ENCODE results near the gene AP3B1. TPM values are rescaled to one million over a fixed set of nuclear protein-coding genes. Genes with fewer than 3 reads are reported as not detected.

Gene AP3B1
- total RNA-seq, 1 donor from 2014 or later = 49.6 TPM

DNA sequence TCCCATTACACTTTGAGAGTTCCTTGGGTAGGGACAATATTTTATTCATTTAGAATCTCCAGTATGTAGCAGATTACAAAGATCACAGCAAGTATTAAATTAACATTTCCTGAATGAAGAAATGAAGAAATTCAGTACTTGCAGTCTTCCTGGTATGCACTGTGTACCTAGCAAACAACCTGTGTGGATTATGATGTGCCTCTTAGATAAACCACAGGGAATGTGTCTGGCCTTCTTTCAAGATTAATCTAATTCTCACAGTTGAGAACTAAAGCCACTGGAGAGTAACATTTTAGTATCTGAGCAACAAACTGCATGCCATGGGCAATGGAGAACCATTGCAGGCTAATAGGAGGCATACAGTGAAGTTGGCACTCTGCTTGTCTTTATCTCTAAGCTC lies 199.4 kb downstream of the AP3B1 start:
- Histone ChIP-seq H3K36me3 (peaks cover 0 to 15% of the 10 kb centered on the region in 2 donors), H3K27ac (no peak overlapping the region), H3K4me1 (no peaks in the 10 kb centered on the region), H3K27me3 (no peaks in the 10 kb centered on the region), H3K9me3 (no peaks in the 10 kb centered on the region), H3K4me3 (no peak overlapping the region)
- DNase-seq (ENCODE audit: extremely low spot score in 2 of 2) = no peak
- intact Hi-C loops (cut with DNase I) = no loop called here
- TF ChIP-seq, protein P1, sequence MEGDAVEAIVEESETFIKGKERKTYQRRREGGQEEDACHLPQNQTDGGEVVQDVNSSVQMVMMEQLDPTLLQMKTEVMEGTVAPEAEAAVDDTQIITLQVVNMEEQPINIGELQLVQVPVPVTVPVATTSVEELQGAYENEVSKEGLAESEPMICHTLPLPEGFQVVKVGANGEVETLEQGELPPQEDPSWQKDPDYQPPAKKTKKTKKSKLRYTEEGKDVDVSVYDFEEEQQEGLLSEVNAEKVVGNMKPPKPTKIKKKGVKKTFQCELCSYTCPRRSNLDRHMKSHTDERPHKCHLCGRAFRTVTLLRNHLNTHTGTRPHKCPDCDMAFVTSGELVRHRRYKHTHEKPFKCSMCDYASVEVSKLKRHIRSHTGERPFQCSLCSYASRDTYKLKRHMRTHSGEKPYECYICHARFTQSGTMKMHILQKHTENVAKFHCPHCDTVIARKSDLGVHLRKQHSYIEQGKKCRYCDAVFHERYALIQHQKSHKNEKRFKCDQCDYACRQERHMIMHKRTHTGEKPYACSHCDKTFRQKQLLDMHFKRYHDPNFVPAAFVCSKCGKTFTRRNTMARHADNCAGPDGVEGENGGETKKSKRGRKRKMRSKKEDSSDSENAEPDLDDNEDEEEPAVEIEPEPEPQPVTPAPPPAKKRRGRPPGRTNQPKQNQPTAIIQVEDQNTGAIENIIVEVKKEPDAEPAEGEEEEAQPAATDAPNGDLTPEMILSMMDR (IDR thresholded peaks at IDR 0.05) = no peak

DNA sequence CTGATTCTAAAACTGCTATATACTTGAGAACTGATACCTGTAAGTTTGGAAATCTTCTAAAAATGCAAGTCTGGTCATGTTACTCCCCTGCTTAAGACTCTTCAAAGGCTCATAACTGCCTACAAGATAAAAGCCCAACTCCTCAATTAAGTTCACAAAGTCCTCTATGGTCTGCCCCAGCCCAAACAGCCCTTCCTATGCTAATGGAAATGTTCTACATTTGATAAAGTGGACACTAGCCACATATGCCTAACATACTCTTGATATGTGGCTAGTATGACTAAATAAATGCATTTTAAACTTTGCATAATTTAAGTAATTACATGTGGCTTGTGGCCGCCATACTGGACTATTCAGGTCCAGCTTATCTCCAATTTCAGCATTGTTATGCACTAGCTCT lies 204.5 kb downstream of the AP3B1 start:
- intact Hi-C loops (cut with DNase I) = no loop called here
- Histone ChIP-seq H3K4me1 (no peaks in the 10 kb centered on the region), H3K27ac (no peak overlapping the region), H3K36me3 (peaks cover 0 to 8% of the 10 kb centered on the region in 2 donors), H3K4me3 (no peak overlapping the region), H3K9me3 (no peaks in the 10 kb centered on the region), H3K27me3 (no peaks in the 10 kb centered on the region)
- TF ChIP-seq, protein P1 (IDR thresholded peaks at IDR 0.05) = no peak
- no peak for TF ChIP-seq POLR2A (IDR thresholded peaks at IDR 0.05)
- TF ChIP-seq POLR2AphosphoS5 (IDR thresholded peaks at IDR 0.05; ENCODE audit: insufficient read depth in 1 of 2, low read depth in 1 of 2) = no peak
- no peak for DNase-seq (ENCODE audit: extremely low spot score in 2 of 2)

DNA sequence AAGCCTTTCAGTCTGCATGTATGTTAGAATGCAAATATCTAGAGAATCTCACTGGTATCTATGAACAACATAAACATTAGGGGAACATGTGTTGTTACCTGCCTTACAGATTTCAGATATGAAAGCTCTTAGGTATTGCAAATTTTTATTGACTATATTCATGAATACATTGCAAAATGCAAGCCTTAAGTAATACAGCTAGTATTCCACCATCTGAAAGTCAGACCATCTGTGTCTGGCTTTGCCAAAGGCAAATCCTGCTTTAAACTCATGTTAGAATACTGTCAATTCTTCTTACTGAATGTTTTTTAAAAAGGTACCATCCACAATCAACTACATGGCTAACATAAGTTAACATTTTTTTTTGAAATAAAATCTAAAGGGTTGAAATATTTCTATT lies 215.6 kb downstream of the AP3B1 start:
- Histone ChIP-seq H3K9me3 (no peaks in the 10 kb centered on the region), H3K27me3 (no peaks in the 10 kb centered on the region), H3K36me3 (no peaks in the 10 kb centered on the region), H3K4me3 (no peak overlapping the region), H3K27ac (no peak overlapping the region), H3K4me1 (no peaks in the 10 kb centered on the region)
- DNase-seq (ENCODE audit: extremely low spot score in 2 of 2) = no peak
- intact Hi-C loops (cut with DNase I) = no loop called here
- no peak for TF ChIP-seq POLR2A (IDR thresholded peaks at IDR 0.05)
- TF ChIP-seq POLR2AphosphoS5 (IDR thresholded peaks at IDR 0.05; ENCODE audit: insufficient read depth in 1 of 2, low read depth in 1 of 2) = no peak
- TF ChIP-seq, protein P1 (IDR thresholded peaks at IDR 0.05) = no peak

DNA sequence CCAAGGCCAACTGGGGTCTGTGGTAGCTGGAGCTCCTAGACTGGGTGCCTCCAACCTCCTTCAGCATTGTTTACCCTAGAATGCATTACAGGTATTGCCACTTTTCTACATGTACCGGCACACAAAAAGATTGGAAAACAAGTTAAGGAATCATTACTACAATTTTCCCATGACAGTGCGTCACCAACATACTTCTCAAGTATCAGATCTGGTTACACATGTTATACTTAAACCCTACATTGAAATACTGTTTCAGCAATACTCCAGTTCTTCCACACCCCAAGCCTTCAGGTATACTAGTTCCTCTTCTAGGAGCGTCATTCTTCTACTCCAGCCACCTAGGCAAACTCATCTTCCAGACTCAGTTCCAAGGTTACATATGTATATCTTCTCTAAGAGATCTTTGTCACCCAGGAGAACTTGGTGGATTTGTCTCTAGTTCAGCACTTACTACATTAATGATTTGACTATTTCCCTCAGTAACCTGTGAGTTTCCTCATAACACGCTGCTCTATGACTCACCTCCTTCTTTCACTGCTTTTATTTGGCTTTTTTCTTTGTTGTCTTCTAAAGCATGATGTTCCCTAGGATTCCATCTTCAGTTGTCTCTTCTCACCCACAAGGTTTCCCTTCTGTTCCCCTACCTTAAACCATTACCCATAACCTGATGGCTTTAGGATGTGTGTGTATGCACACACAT lies 217.0 kb downstream of the AP3B1 start:
- Histone ChIP-seq H3K9me3 (no peaks in the 10 kb centered on the region), H3K27ac (no peak overlapping the region), H3K27me3 (no peaks in the 10 kb centered on the region), H3K4me1 (no peaks in the 10 kb centered on the region), H3K36me3 (no peaks in the 10 kb centered on the region), H3K4me3 (no peak overlapping the region)
- TF ChIP-seq POLR2A (IDR thresholded peaks at IDR 0.05) (no peak), POLR2AphosphoS5 (IDR thresholded peaks at IDR 0.05; ENCODE audit: insufficient read depth in 1 of 2, low read depth in 1 of 2) (no peak)
- TF ChIP-seq, protein P1 (IDR thresholded peaks at IDR 0.05) = no peak
- DNase-seq (ENCODE audit: extremely low spot score in 2 of 2) = no peak
- intact Hi-C loops (cut with DNase I) = no loop called here

DNA sequence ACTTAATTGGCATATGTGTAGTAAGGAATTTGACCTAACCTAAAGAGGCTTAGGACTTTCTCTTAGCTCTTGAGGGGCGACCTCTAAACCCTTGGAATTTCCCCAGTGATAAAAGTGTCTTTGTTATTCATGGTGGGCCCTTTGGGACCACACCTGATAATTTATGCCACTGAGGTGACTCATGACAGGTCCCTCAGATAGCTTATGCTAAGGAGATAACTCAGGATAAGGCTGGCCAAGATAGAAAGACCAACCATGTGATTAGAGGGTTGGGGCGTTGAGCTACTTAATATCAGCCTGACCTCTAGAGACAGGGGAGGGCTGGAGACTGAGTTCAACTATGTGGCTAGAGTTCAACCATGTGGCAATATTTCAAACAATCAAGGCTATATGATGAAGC lies 218.1 kb downstream of the AP3B1 start:
- H3K36me3 ChIP-seq = no peaks in the 10 kb centered on the region
- TF ChIP-seq, protein P1 (IDR thresholded peaks at IDR 0.05) = no peak
- TF ChIP-seq POLR2A (IDR thresholded peaks at IDR 0.05) = no peak
- no peak for TF ChIP-seq POLR2AphosphoS5 (IDR thresholded peaks at IDR 0.05; ENCODE audit: insufficient read depth in 1 of 2, low read depth in 1 of 2)

More for the DNA sequence above, 218.1 kb downstream of the AP3B1 start:
- Histone ChIP-seq H3K27me3 (no peaks in the 10 kb centered on the region), H3K4me3 (no peak overlapping the region), H3K9me3 (no peaks in the 10 kb centered on the region), H3K4me1 (no peaks in the 10 kb centered on the region), H3K27ac (no peak overlapping the region)
- intact Hi-C loops (cut with DNase I) = no loop called here
- DNase-seq (ENCODE audit: extremely low spot score in 2 of 2) = no peak
